HG02970 (cell line): ENCODE measurements around the gene KRTAP12-2.
"Not testable (repeated sequence)": the region's sequence is repeated elsewhere in the genome, so short reads cannot be mapped to it uniquely, and the experiment has no call there.

Experiments
- ATAC-seq: cut with Tn5 transposase; IDR thresholded peaks from one replicate; pipeline ENCODE4 v1.9.1; 2021; ENCODE audit warnings: mild to moderate bottlenecking, moderate library complexity, moderate number of reproducible peaks; ENCODE audit not compliant: unreplicated experiment, low FRiP score

The KRTAP12-2 gene

DNA sequence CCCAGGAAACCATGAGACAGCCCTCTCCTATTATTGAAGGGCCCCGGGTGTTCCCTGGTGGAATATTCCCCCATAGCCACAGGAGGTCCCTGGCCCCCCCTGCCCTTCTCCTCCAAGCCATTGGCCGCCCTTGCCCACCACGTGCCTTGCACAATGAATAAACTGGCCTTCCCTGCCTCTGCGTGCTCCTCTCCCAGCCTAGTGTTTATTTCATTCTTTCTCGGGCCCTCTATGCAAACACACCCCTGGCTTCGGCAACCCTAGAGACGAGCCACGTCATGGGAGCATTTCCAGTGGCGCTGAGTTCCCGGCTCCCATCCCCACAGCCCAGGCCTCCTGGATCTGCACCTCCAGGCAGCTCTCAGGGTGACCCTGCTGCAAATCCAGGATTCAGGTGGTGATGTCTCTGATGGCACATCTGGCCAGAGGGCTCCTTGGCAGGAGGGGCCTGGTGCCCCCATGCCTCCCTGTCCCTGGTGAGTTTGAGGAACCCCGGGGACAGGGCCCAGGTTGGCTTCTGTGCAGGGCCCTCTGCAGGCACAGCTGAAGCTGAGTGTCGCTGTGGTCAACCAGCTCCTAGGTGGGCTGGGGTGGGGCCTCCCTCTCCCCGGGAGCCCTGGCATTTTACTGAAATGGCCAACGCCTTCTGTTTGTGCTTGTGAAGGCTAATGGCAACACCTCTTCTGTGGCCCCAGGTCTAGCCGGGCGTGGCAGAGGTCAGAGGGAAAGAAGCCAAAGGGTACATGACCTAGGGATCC, 36.4 kb upstream of the KRTAP12-2 start:
- ATAC-seq: no peak

DNA sequence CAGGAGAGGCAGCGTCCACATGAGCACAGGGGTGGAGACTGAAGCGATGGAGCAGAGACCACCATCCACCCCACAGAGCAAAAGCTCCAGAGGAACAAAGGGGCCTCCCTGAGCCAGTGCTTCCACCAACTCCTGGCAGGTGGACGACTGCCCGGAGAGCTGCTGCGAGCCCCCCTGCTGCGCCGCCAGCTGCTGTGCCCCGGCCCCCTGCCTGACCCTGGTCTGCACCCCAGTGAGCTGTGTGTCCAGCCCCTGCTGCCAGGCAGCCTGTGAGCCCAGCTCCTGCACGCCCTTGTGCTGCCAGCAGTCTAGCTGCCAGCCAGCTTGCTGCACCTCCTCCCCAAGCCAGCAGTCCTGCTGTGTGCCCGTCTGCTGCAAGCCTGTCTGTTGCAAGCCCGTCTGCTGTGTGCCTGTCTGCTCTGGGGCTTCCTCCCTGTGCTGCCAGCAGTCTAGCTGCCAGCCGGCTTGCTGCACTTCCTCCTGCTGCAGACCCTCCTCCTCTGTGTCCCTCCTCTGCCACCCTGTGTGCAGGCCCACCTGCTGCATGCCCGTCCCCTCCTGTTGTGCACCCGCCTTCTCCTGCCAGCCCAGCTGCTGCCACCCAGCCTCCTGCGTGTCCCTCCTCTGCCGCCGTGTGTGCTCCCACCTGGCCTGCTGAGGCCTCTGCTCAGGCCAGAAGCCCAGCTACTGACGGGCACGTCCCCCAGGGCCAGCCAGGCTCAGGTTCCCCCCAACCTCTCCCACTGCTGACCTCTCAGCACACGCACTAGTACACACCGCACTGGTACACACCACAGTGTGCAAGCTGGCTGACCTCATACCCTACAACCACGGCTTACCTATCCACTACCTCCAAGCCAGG, 35.6 kb upstream of the KRTAP12-2 start:
- ATAC-seq: no peak

DNA sequence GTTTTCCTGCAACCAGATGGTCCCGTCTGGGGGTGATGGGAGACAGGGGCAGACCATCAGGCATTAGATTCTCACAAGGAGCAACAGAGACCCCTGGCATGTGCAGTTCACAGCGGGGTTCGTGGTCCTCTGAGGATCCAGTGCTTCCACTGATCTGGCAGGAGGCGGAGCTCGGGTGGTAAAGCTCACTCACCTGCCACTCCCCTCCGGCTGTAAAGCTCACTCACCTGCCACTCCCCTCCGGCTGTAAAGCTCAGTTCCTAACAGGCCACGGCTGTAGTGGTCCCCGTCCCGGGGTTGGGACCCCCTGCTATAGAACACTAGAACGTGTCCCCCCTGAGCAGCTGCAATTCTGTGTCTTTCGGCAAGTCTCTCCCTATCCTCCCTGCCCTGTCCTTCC, 34.8 kb upstream of the KRTAP12-2 start:
- no peak for ATAC-seq

DNA sequence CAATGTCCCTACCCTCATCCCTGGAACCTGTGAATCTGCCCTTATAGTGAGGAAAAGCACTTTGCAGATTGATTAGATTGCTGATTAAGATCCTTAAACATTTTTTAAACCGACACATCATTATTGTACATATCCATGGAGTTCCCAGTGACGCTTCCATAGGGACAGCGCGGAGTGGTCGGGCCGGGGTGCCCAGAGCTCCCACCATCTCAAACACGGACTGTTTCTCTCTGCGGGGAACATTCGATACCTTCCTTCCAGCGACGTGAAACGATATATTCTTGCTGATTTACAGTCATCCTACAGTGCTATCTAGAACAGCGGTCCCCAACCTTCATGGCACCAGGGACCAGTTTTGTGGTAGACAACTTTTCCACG, 34.3 kb upstream of the KRTAP12-2 start:
- ATAC-seq: no peak

DNA sequence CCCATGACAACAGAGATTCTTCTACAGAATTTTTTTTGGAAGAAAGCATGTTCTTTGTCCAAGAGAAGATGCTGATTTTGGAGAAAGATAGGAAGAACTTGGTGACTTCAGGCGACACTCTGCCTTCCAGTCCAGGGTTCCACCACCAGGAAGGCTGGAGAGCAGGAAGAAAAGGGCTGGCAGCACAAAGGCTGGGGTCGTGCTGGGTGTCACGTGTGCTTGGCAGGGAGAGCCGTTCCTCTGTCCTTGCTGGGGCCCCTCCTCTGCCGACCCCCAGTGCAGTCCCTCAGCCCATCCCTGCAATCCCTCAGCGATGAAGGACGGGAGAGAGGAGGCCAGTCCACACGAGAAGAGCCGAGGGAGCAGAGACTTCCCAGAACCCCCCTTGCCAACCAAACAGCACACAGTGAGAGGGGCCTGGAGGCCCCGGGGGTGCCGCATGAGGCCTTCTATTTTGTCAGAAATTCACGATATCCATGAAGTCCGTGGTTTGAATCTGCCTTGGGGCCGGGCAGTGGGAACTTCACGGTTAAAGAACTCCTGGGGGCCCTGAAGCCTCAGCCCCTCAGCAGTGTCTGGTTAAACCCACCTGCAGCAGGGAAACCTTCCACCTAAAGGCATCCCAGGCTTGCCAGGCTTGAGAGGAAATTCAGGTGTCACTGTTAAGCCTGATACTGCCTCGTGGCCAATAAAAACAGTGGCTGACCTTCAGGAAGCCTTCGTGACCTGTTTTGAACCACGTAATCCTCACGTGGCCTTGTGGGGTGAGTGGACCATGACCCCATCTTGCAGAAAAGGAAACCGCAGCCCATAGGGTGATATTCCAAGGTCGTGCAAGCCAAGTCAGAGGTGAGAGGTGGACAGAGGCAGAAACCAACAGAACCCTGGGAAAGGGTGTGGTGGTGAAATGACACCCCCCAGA, 33.6 kb upstream of the KRTAP12-2 start:
- ATAC-seq: no peak

DNA sequence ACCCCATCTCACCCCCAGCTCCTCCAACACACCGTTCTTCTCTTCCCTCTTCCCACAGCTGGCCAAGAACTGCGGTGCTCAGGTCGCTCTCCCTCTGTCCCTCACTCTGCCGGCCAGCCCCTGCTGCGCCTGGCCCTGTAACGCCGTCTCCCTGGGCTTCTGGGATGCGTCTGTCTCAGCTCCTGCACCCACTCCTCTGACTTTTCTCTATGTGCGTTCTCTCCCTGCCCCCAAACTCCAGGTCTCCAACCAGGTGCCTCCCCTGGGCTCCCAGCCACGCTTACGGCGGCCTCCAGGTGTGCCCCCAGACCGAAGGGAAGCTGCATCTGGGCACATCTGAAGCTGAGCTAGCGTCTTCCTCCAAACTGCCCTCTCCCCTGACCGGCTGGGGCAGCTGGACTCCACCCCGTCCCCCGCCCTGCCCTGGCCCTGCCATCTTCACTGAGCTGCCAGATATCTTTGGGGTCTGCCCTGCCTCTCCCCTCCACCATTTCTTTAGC, 32.8 kb upstream of the KRTAP12-2 start:
- no peak for ATAC-seq

DNA sequence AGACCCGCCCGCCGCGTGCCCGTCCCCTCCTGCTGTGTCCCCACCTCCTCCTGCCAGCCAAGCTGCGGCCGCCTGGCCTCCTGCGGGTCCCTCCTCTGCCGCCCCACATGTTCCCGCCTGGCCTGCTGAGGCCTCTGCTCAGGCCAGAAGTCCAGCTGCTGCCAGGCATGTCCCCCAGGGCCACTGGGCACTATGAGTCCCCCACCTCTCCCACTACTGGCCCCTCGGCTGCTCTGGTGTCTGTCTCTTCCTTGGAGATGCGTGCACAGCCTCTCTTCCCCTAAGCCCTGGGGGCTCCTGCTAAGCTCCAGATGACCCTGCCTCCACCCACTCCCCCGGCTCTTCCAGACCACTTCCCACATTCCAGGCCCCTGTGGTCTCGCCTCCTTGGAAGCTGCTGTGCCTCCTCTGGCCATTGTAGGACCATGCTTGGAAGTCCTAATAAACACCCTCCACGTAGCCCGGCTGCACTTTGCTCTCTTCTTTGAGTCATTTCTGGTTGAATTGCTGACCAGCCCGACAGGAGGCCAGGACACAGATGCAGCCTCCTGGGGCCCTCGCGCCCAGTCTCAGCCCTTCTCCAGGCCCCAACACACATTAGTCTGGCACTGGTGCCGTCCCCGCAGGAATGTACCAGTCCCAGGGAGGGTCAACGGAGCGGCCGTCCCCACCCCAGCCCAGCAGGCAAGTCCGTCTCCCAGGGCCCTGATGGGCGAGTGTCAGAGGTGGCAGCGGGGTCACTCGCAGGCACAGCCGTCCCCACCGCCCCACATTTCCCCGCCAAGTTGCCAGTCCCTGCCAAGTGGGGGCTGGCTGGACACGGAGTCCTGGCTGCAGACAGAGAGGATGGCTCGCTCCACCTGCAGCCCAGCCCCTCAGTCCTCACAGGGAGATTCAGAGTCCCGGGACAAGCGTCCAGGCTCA, 31.3 kb upstream of the KRTAP12-2 start:
- ATAC-seq: no peak

DNA sequence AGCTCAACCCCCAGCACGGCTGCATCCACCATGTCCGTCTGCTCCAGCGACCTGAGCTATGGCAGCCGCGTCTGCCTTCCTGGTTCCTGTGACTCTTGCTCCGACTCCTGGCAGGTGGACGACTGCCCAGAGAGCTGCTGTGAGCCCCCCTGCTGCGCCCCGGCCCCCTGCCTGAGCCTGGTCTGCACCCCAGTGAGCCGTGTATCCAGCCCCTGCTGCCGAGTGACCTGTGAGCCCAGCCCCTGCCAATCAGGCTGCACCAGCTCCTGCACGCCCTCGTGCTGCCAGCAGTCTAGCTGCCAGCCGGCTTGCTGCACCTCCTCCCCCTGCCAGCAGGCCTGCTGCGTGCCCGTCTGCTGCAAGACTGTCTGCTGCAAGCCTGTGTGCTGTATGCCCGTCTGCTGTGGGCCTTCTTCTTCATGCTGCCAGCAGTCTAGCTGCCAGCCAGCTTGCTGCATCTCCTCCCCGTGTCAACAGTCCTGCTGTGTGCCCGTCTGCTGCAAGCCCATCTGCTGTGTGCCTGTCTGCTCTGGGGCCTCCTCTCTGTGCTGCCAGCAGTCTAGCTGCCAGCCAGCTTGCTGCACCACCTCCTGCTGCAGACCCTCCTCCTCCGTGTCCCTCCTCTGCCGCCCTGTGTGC, 30.6 kb upstream of the KRTAP12-2 start, which contains the start of gene KRTAP10-12:
TSS of gene KRTAP10-12 (plus strand) at position 1 of the 639 bp plus-strand sequence. CDS start at position 31, 30 bp downstream.
- ATAC-seq: not testable (repeated sequence)

DNA sequence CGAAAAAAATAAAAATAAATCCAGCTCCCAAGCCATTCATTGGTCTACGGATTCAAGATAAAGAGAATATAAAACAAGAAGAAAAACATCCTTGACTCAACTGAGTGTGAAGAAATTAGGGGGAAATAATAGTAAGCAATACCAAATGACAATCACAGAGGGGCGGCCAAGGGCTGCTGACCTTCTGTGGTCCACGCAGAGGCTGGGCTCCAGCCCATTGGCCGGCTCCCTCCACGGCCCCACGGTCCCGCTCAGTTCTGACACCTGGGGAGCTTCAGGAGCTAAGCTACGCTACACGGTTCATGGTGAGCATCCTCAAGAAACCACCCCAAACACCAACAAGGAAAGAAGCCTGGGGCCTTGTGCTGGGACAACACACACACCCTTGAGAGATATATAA, 29.8 kb upstream of the KRTAP12-2 start:
- no peak for ATAC-seq

DNA sequence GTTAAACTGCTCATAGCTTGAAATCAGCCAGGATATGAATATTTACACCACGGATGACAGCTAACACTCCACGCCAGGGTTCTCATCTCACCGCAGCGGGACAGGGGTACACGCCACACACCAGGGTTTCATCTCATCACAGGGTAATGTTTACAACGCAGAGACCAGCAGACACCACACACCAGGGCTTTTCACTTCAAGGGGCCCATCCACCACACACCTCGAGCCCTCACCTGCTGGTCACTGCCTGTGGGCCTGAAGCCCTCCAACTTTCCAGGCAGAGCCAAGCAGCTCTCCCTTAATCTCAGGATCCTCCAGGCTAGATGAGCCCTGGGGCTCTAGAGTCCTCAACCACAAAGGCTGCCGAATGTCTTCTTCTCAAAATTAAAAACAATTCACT, 28.9 kb upstream of the KRTAP12-2 start:
- ATAC-seq: no peak

DNA sequence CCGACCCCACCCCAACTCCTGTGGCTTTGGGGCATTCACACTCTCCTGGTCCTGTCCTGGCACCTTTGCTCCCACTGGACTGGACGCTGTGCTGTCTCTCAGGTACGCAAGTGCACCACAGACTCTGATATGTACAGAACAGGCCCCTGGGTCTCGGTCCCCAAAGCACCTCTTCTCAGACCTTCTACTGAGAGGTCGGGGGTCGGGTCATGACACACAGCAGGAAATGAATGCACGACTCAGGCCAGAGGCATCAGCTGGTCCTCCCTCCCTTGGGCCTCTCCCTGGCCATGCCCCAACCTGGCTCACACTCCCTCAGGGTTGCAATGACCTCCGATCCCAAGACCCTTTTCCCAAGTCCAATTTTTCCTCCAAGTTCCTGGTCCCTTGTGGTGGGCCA, 28.5 kb upstream of the KRTAP12-2 start:
- ATAC-seq: no peak

DNA sequence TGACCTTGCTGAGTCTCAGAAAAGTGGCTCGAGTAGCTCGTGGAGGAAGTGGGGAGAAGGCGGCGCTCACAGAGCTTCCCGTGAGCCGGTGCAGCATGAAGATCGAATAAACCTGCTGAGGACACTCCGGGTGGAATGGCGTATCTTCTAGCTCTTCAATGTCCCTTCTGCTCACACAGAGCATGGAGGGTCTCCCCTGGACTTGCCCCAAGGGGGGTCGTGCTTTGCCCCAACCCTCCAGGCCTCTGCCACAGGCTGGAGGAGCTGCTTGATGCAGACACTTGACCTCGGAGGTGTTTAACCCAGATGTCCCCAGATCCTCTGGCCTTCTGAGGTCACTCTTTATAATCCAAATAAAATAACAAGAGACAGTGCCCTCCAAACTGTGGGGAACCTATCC, 28.0 kb upstream of the KRTAP12-2 start:
- ATAC-seq: no peak

DNA sequence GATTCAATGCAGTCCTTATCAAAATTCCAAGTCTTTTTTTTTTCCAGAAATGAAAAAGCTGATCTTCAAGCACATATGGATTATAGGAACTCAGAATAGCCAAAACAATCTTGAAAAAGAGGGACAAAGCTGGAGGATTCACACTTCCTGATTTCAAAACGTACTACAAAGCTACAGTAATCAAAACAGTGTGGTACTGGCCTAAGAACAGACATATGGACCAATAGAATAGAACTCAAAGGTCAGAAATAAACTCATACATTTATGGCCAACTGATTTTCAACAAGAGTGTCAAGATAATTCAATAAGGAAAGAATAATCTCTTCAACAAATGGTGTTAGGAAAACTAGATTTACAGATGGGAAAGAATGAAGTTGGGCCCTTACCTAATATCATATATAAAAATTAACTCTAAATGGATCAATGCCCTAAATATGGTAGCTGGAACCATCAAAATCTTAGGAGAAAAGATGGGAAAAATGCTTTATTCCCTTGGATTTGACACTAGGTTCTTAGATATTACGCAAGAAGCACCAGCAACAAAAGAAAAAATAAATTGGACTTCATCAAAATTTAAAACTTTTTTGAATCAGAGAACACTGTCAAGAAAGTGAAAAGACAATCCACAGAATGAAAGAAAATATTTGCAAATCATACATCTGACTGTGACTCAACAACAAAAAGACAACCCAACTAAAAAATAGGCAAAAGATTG, 26.2 kb upstream of the KRTAP12-2 start:
- ATAC-seq: no peak

DNA sequence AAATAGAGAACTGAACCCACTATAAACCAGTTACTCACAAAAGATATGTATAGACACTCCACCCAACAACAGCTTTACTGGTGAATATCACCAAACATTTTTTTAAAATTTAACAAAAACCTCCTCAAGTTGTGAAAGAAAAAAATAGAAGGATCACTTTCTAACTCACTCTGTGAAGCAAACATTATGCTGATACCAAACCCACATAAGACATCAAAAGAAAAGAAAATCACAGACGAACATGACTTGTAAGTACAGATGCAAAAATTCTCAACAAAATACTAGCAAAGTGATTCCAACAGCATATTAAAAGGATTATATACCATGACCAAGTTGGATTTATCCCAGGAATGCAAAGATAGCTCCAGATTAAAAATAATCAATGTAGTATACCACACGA, 25.0 kb upstream of the KRTAP12-2 start:
- ATAC-seq: no peak

DNA sequence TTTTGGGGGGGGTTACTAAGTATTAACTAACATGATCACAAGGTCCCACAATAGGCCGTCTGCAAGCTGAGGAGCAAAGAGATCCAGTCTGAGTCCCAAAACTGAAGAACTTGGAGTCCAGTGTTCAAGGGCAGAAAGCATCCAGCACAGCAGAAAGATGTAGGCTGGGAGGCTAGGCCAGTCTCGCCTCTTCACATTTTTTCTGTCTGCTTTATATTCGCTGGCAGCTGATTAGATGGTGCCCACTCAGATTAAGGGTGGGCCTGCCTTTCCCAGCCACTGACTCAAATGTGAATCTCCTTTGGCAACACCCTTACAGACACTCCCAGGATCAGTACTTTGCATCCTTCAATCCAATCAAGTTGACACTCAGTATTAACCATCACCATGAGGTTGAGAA, 23.0 kb upstream of the KRTAP12-2 start:
- not testable (repeated sequence) for ATAC-seq

DNA sequence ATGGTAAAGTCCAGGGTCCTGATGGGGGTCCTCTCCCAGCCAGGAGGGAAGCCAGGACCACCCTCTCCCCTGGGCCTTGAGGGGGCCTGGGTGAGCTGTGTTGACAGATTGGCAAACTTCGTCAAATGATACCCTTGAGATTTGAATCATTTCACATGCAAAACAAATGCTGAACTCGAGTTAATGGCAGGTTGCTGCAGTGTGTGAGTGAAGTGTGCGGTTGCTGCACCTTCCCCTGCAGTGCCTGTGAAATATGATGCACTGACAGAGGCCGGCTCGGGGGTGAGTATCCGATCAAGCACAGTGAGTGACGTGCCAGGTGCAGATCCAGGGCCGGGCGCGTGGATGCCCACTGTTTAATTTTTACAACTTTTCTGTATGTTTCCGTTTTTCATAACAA, 20.9 kb upstream of the KRTAP12-2 start:
- no peak for ATAC-seq

DNA sequence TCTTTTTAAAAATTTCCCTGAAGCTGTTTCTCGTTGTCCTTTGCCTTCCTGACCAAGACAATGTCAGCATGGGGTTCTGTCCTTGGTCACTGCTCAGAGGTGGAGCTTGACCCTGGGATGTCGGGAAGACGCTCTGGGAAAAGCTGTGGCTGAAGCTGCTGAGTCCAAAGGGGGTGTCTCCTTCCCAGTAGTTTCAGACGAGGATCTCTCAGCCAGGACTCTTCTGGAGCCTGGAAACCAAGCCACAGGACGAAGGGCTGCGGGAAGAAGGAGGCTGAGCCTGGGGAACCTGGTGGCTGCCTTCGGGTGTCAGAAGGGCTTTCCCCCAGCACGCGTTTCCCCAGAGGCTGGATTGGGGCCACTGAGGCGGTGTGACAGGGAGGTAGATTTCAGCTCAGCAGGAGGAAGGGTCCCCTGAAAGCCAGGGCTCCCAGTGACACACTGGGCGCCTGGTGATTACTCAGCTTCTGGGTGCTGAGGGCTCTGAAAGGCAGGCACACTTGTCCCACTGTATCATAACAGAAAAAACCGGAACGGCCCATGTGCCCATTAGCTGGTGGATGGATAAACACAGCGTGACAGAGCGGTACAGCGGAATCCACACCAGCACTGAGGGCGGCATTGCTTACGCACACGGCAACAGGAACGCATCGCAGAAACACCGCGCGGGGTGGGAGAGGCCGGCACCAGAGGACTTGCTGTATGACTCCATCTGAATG, 20.3 kb upstream of the KRTAP12-2 start:
- ATAC-seq: no peak
